Neural cell (in vitro differentiated cells): Measurements from ENCODE around the gene SEPTIN2.

ENCODE experiments used
- CTCF ChIP-seq: fragments of 450-650 bp; IDR thresholded peaks from 2 replicates; pipeline ENCODE4 v1.5.1; 2014; ENCODE audit warnings: antibody characterized with exemption, mild to moderate bottlenecking, moderate library complexity; ENCODE audit not compliant: poor library complexity, severe bottlenecking
- RAD21 ChIP-seq: fragments of 450-650 bp; conservative IDR thresholded peaks from 2 replicates; pipeline ENCODE4 v1.6.1; 2014; ENCODE audit warnings: antibody characterized with exemption, mild to moderate bottlenecking, moderate library complexity

- no peak for TF ChIP-seq RAD21
- TF ChIP-seq CTCF, result no peak
Observed at GRCh38 chr2:241289597-241289996, 26.1 kb upstream of the SEPTIN2 start.
